GM19372 (cell line): ENCODE measurements around the gene DIP2C.
"Not testable (repeated sequence)": the region's sequence is repeated elsewhere in the genome, so short reads cannot be mapped to it uniquely, and the experiment has no call there.

Experiments
- ATAC-seq: cut with Tn5 transposase; IDR thresholded peaks from one replicate; pipeline ENCODE4 v1.9.1; 2021; ENCODE audit warnings: mild to moderate bottlenecking, low read depth, moderate library complexity; ENCODE audit not compliant: unreplicated experiment

The DIP2C gene

DNA sequence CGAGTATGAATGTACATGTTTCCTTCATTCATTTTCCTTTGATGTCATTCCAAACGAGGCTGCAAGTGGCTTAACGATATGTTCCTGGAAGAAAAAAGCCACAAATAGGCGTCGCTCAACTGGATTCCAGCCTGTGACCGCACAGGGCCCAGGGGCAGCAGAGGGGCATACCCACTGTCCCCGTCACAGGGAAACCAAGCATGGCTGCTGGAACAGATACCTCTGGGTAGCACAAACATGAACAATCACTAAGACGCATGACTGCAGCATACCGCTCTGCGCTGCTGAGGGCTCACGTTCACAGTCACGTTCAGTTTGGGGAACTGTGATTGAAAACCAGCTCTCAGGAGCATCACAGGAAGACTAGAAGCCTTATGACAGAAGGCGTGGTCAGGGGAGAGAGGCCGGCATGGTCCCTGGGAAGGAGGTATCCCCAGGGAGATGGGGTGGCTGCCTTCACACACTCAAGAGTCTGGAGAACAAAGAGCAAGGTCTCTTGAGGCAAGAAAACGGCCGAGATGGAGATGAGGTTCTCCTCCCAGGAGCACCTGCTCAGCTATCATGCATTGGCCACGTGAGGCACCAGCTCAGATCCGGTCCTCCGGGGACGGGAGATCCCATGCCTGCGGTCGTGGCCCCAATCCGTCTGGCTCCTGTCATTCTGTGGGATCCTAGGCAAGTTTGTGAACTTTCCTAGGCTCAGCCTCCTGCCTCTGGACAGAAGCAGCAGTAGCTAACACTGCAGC, 213.6 kb downstream of the DIP2C start:
- no peak for ATAC-seq

DNA sequence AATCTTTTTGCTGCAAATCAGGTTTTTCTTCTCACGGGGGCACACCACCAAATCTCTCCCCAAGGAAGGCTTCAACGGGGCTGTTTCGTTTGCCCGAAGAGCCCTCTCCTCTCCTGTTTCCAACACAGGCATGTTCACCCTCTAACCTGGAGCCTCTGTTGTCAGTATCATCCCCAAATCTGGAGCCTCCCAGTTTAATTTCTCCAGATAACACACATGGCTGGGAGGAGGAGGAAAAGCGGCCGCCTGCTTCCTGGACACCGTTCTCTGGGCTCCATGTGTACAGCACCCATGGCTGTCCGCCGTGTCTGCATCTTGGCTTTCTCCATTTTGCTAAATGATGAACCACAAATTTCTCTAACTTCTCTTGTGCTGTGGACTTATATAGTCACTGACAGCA, 214.5 kb downstream of the DIP2C start:
- ATAC-seq, result no peak

DNA sequence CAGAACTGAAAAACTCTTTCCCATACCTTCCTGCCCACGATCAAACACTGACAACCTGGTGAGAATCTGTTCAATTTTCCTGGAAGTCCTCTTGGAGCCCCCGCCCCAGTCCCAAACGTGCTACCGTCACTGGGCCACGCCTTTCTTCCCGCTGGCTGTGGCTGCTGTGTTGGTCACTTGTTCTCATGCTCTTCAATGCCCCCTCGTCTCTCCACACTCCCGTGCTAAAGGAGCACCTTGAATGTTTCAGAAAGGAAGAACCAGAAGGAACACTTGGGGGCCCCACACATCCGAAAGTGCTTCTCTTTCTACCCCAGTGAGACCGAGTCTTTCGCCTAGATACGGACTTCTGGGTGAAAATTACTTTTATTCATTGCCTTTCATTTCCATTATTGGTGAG, 215.1 kb downstream of the DIP2C start:
- ATAC-seq, result no peak

DNA sequence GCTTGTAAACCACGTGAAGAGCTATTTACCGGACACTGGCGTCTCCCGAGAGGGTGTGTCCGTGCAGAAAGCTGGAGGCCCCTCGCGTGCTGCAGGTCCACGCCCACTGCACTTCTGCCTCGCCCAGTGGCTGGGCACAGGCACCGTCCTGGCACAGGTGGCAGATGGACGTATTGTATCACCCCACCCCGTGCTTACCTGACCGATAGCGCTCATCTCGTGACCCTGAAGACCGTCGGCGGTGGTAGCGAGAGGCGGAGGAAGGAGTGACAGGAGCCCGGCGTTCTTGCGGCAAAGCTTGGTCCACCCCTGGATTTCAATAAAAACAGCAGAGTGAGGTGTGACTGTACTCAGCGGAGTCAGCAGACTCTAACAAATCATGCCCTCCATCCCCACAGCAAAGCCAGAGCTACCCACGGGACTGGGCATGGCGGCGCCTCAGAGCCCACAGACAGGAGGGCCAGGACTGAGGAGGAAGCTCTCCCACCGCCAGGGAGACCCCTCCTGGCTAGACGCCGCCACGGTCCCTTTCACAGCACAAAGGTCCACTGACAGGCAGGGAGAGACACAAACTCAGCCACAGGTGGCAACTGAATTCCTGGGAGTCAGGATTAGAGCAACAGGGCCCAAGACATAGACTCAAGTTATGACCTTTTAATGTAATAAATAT, 217.1 kb downstream of the DIP2C start:
- ATAC-seq, result no peak

DNA sequence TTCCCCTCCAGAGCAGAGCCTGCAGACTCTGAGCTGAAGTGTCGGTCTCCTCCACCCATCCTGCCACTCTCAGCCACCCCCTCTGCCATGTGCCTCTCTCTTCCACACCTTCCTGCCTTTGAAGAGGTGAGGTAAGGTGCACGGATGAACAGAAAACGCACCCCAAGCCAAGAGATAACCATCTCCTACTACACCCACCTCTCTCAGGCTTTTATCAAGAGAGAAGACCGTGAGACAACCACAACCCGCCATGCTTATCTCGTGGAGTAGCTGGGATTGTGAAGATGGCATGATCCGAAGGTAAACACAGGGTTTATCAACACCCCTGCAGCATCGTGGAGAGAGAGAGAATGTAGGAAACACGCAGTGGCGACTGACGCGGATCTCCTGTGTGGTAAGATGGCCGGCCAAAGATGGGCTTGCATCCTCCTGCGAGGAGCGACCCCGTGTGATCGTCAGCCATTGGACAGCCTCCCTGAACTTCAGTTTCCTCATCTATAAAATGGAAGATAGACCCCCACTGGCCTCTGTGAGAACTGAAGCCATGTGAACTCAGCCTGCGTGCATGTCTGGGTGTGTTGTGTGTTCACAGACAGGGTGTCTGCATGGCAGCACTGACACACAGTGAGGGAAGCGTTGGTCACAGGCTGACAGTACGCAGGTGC, 219.0 kb downstream of the DIP2C start:
- ATAC-seq, result no peak

DNA sequence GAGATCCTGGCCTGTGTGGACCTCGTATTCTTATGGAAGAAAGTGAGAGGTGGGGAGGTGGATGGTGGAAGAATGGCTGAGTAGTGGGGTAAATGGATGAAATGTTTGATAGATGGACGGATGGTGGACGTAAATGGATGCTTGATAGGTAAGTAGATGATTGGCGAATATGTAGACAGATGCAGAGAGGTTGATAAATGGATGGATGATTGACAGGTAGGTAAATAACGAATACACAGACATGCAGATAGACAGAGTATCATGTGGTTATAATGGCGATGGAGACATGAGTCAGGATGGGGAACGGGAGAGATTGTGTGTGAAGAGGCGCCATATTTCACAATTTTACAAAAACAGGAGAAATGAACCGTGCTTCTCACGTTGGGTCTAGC, 219.5 kb downstream of the DIP2C start:
- ATAC-seq, result no peak

DNA sequence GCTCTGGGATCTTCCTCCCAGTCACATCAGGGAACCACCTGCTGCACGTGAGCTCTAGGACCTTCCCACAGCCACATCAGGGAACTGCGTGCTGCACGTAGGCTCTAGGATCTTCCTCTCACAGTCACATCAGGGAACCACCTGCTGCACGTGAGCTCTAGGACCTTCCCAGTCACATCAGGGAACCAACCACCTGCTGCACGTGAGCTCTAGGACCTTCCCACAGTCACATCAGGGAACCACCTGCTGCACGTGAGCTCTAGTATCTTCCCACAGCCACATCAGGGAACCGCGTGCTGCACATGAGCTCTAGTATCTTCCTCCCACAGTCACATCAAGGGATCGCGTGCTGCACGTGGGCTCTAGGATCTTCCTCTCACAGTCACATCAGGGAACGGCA, 229.7 kb downstream of the DIP2C start:
- ATAC-seq, result no peak

DNA sequence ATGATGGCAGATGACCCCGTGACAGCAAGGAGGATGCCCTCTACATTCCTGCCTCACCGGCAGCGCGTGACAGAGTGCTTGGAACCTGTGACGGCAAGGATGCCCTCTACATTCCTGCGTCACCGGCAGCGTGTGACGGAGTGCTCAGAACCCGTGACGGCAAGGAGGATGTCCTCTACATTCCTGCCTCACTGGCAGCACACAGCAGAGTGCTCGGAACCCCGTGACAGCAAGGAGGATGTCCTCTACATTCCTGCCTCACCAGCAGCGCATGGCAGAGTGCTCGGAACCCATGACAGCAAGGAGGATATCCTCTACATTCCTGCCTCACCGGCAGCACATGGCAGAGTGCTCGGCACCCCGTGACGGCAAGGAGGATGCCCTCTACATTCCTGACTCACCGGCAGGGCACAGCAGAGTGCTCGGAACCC, 231.0 kb downstream of the DIP2C start:
- ATAC-seq, result no peak

DNA sequence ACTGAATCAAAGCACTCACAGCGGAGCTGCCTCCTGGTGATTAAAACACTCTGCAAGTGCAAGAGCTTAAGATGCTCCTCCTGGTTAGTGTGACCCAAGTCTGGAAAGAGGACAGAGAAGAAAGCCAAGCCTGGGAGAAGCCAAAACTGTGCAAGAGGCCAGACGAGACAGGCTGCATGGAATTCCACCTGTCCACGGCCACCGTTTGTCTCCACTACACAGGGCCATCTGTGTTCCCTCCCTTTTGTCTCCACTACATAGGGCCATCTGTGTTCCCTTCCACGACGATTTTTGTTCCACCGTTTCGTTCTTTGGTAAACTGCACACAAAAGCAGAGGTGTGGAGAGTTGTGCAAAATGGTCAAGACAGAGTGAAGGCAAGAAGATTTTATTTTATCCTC, 233.0 kb downstream of the DIP2C start:
- ATAC-seq, result no peak

DNA sequence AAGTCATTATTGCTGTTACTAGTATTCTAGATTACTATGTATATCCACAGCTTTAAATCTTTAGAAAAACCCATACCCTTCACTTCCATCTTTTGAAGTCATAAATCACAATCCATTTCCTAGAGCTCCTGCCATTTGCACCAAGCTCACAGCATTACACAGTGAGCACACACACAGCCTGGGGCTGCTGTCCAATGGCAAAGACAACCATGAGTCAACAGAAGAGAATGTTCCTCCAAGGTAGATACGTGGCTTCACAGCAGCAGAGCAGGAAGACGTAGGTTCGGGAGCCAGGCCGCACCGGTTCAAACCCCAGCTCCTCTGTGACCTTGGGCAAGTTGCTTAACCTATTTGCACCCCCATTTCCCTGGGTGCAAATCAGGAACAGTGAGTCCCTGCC, 234.6 kb downstream of the DIP2C start:
- no peak for ATAC-seq

DNA sequence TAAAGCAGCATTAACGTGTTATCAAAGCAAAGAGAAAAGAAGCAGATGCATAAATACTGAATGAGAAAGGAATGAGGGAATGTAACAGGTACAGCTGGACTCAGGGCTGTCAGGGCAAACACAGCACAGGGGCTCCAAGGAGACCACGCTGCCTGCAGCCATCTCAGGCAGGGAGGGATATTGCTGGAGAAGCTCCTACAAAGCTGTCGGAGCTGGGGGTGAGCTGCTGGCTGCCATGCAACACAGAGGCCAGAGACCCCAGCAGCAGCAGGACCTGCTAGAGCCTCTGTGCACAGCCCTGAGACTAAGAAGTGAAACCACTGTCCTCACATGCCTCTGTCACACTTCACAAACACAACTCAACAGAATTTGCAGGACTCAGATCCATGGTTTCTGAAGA, 235.8 kb downstream of the DIP2C start:
- ATAC-seq, result no peak

DNA sequence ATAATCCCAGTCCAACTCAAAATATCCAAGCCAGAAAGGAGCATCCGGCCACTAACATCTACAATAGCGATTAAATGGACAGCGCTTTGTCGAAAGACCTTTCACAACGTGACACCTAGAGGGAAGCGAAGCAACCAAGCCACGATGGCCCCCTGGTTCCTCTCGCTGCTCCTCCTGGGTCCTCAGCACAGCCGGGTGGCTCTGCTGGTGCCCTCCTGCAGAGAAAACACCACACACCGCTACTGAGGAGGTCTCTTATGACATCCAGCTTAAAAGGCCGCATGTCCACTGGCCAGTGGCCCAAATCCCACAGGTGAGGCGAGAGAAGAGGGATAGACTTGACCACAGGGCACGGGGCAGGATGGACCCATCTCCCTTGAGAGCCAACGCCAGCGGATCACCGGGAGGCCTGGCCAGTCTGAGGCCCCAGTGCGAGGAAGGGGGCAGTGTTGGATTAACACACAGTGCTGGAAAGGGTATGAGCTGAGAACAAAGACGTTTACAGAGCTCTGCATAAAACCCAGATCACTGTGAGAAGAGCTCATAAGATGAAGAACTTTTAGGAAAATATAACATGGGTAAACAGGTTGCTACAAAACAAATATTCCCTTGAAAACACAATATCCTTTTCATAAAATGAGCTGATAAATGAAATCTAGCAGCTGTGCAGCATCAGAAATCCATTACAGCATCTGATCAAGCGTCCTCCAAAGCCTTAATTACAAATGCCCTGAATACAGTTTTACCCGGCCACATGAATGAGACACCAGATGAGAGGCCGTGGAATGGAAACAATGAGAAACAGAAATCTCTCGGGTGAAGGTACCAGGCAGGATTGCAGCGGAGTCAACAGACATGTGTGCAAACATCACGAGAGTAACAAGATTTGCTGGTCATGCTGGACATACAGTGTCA, 236.7 kb downstream of the DIP2C start:
- no peak for ATAC-seq

DNA sequence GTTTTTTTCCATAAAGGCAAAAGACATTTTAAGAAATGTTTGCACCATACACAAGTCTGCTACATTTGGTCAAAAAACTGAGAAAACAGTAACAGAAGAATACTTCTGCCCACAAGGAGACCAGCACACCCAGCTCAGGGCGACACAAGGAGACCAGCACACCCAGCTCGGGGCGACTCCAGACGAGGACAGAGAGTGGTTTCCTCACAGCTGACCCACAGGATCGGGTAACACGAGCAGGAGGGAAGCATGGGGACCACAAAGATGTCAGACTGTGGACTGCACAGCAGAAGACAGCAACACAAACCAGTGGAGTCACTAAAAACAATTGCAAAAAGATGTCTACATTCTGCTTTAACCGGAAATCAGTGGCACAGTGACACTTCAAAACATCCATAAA, 237.6 kb downstream of the DIP2C start:
- ATAC-seq, result no peak

DNA sequence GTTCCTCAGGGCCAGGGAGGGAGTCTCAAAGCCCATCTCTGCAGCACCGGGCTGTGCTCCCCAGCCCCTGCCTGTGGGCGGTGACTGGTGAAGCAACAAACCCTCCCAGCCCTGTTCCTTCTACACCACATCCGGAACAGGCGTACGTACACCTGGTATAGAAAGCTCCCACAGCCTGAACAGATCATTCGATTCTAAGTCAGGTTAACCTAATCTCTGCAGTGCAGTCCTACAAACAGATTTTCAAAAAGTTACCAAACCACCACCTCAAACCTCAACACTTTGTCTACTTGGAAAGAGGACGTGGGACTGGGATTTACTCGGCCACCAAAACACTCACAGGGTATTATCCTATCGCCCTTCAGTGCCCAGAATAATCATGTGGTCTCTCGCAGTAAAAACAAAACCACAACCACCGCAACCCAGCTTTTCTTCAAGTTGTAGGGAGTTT, 238.4 kb downstream of the DIP2C start:
- no peak for ATAC-seq

DNA sequence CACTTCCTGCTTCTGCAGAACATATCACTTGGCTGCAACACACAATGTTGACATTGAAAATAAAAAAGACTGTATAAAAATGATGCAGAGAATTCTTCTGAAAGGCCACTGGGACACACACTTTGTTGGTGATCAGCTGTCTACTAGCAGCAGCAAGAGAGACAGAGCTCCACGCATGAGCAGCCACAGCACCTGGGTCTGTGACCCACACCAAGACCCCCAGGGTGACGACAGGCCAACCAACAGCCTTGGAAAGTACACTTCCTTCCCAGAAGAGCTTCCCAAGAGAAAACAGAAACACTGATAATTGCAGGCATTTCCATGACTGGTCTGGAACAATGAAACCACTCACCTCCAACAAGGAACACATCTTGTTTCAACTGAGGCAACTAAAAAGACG, 239.0 kb downstream of the DIP2C start:
- no peak for ATAC-seq

DNA sequence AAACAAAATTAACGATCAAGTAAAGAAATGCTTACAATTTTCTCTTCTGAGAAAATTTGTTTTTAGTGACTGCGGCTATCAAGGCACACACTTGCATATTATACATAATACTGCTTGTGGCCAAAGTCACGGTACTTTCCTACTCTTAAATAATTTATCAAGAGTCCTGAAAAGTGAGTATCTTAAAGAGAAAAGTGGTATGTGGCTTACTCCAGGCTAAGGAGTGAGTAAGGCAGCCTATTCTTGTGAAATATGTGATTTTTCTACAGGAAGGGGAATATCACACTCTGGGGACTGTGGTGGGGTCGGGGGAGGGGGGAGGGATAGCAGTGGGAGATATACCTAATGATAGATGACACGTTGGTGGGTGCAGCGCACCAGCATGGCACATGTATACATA, 240.1 kb downstream of the DIP2C start:
- not testable (repeated sequence) for ATAC-seq

DNA sequence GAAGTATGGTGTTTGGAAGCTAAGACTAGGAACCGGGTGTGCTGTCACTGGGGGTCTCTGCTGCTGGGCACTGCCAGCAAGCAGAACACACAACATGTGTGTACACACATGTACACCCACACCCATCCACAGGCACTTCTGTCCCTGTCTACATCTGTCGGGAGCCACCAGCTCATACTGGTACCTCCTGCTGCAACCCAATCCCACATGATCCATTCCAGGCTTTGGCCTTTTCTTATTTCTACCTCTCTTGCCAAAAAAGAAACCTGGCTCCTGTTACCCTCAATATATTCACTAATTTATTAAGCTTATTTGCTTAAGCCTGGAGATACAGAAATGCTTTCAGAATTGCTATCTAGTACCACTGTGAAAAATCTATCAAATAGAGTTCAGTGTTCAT, 246.0 kb downstream of the DIP2C start:
- no peak for ATAC-seq

DNA sequence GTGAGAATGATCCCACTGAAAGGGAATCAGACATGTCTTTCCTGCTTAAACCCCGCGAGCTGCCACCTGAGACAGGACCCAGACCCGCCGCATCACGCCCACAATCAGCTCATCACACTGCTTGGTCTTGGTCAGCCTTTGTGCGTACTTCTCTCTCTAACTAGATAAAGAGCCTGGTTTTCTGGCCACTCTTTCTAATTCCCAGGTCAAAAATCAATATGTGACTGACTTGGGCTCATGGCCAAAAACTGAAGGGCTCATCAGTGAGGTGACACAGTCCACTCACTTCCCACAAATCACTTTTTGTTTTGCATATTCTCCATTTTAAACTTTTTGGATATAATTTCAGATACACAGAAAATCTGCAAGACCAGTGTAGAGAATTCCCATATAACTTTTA, 247.3 kb downstream of the DIP2C start:
- no peak for ATAC-seq

DNA sequence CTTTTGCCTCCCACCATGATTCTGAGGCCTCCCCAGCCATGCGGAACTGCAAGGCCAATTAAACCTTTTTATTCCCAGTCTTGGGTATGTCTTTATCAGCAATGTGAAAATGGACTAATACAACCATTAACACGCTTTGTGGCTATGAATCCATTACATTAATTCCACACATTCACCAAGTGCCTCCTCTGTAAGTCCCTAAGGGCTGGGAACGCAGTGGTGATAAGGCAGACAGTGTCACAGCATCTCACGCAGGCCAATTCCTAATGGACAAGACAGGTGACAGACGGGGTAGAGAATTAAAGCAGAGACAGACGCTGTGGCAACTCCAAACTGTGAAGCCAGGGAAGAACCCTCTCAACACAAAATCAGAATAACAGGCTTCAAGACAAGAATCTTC, 247.8 kb downstream of the DIP2C start:
- ATAC-seq, result no peak

DNA sequence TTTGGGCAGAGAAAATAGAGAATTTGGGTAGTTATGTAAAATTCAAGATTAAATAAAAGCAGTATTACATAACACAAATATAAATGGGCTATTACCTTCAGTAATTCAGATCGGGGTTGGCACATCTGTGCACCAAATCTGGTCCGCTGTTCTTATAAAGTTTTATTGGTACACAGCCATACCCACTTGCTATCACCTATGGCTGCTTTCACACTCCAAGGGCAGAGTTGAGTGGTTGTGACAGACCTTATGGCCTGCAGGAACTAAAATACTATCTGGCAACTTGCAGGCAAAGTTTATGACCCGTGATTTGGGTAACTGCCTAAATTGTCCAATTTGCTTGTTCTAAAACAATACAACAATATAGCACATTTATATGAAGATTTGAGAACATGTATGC, 249.3 kb downstream of the DIP2C start:
- no peak for ATAC-seq
